ENCODE data around the gene SOX1. TPM values are rescaled to one million over a fixed set of nuclear protein-coding genes. Genes with fewer than 3 reads are reported as not detected.

Gene SOX1
- total and polyA plus RNA-seq, 11 donors, result not detected

GRCh38 chr13:112054616-112055015 is 12.3 kb upstream of the SOX1 start:
- no peak overlapping the region for H3K27ac ChIP-seq
- intact Hi-C loops (cut with DNase I), result no loop called here
- H3K4me1 ChIP-seq, result peaks cover 0 to 49% (median 2%) of the 10 kb centered on the region in 12 donors
- no peaks in the 10 kb centered on the region for H3K9me3 ChIP-seq
- 2 to 6% (median 4%) methylated on average over 10 of the region's 10 CpGs for WGBS, 4 donors
- no peaks in the 10 kb centered on the region for H3K36me3 ChIP-seq
- no peak overlapping the region for H3K4me3 ChIP-seq
- TF ChIP-seq CTCF (IDR thresholded peaks at IDR 0.05), result no peak
- TF ChIP-seq POLR2A (IDR thresholded peaks at IDR 0.05), result no peak
- ATAC-seq, result no peak
- peaks cover 58 to 100% (median 96%) of the 10 kb centered on the region in 9 donors for H3K27me3 ChIP-seq
- DNase-seq, result no peak

GRCh38 chr13:112055036-112055914 is 11.7 kb upstream of the SOX1 start:
- Histone ChIP-seq H3K27ac (no peak overlapping the region), H3K4me1 (peaks cover 0 to 49% (median 2%) of the 10 kb centered on the region in 12 donors), H3K27me3 (peaks cover 64 to 100% (median 96%) of the 10 kb centered on the region in 9 donors), H3K4me3 (no peak overlapping the region), H3K36me3 (no peaks in the 10 kb centered on the region), H3K9me3 (no peaks in the 10 kb centered on the region)
- no peak for DNase-seq
- intact Hi-C loops (cut with DNase I), result no loop called here
- WGBS, 4 donors, result 2 to 4% (median 3%) methylated on average over 22 to 50 of the region's 50 CpGs
- peak in 1 of 4 donors; percentile 14 for ATAC-seq
- TF ChIP-seq POLR2A (IDR thresholded peaks at IDR 0.05) (no peak), CTCF (IDR thresholded peaks at IDR 0.05) (no peak)

- H3K27ac ChIP-seq, result no peak overlapping the region
- intact Hi-C loops (cut with DNase I), result no loop called here
- TF ChIP-seq POLR2A (IDR thresholded peaks at IDR 0.05), result no peak
- TF ChIP-seq CTCF (IDR thresholded peaks at IDR 0.05), result no peak
- 1 to 3% (median 2%) methylated on average over 7 to 32 of the region's 32 CpGs for WGBS, 4 donors
- H3K9me3 ChIP-seq, result no peaks in the 10 kb centered on the region
- H3K4me3 ChIP-seq, result no peak overlapping the region
- ATAC-seq, result no peak
- H3K4me1 ChIP-seq, result peaks cover 0 to 51% (median 2%) of the 10 kb centered on the region in 12 donors
- H3K36me3 ChIP-seq, result no peaks in the 10 kb centered on the region
- DNase-seq, result no peak
- peaks cover 68 to 100% (median 97%) of the 10 kb centered on the region in 9 donors for H3K27me3 ChIP-seq
These were observed 11.1 kb upstream of the SOX1 start for GRCh38 chr13:112055915-112056269.

GRCh38 chr13:112056284-112056727 is 10.6 kb upstream of the SOX1 start:
- Histone ChIP-seq H3K4me1 (peaks cover 0 to 55% (median 2%) of the 10 kb centered on the region in 12 donors), H3K27ac (no peak overlapping the region), H3K36me3 (no peaks in the 10 kb centered on the region), H3K27me3 (peaks cover 71 to 100% (median 98%) of the 10 kb centered on the region in 9 donors), H3K4me3 (peak overlapping the region in 1 of 12 donors; percentile 1), H3K9me3 (no peaks in the 10 kb centered on the region)
- ATAC-seq (no peak), DNase-seq (no peak)
- no peak for TF ChIP-seq CTCF (IDR thresholded peaks at IDR 0.05)
- no peak for TF ChIP-seq POLR2A (IDR thresholded peaks at IDR 0.05)
- intact Hi-C loops (cut with DNase I), result no loop called here
- WGBS, 4 donors, result 2 to 3% (median 2%) methylated on average over 12 to 32 of the region's 32 CpGs

All from heart left ventricle (tissue), 16 donors.